Osteoblast (primary cell): Measurements from ENCODE around the gene RNASEH2A. TPM values are rescaled to one million over a fixed set of nuclear protein-coding genes. Genes with fewer than 3 reads are reported as not detected.

ENCODE experiments used
- DNase-seq: peaks from one replicate; pipeline ENCODE4 v3.0.0; 2011; ENCODE audit warnings: low spot score, mixed read lengths; ENCODE audit not compliant: insufficient read length; ENCODE audit errors: missing footprints
- H2AFZ ChIP-seq: 2 replicates; pipeline ENCODE4 v1.6.0; 2011; ENCODE audit warnings: mild to moderate bottlenecking, low read length
- H3K27ac ChIP-seq: 2 replicates; pipeline ENCODE4 v1.5.1; 2011; ENCODE audit warnings: mild to moderate bottlenecking, low read depth, low read length, moderate library complexity
- H3K27me3 ChIP-seq: 2 replicates; pipeline ENCODE4 v1.6.0; 2012; ENCODE audit warnings: mild to moderate bottlenecking, control low read depth, inconsistent platforms, low read length, moderate library complexity; ENCODE audit not compliant: insufficient read depth
- H3K36me3 ChIP-seq: 2 replicates; pipeline ENCODE4 v1.5.1; 2011; ENCODE audit warnings: mild to moderate bottlenecking, low read length, control low read depth, moderate library complexity; ENCODE audit not compliant: insufficient read depth
- H3K4me1 ChIP-seq: 2 replicates; pipeline ENCODE4 v1.5.1; 2011; ENCODE audit warnings: mild to moderate bottlenecking, low read length, control low read depth, moderate library complexity; ENCODE audit not compliant: insufficient read depth
- H3K4me2 ChIP-seq: 2 replicates; pipeline ENCODE4 v1.6.0; 2011; ENCODE audit warnings: mild to moderate bottlenecking, low read length; ENCODE audit not compliant: insufficient read depth
- H3K4me3 ChIP-seq: fragments of 200-600 bp; sonication (generic); 3 replicates; pipeline ENCODE4 v1.5.1; 2012; ENCODE audit warnings: mild to moderate bottlenecking, low read length, inconsistent platforms; ENCODE audit not compliant: insufficient read depth
- H3K79me2 ChIP-seq: 2 replicates; pipeline ENCODE4 v1.6.0; 2012; ENCODE audit warnings: mild to moderate bottlenecking, low read length, control low read depth, inconsistent platforms; ENCODE audit not compliant: insufficient read depth
- H3K9me3 ChIP-seq: 2 replicates; pipeline ENCODE4 v1.5.1; 2011; ENCODE audit warnings: low read depth, low read length, control low read depth
- H4K20me1 ChIP-seq: 2 replicates; pipeline ENCODE4 v1.6.0; 2012; ENCODE audit warnings: mild to moderate bottlenecking, low read length, control low read depth; ENCODE audit not compliant: insufficient read depth
- total RNA-seq: library from RNA; depleted of rRNA; stranded (reverse); fragments of >200 nt; gene quantifications from 2 replicates; pipeline ENCODE4 v1.2.3, GENCODE V29; 2012
- TF ChIP-seq, protein P1 (sequence below): IDR thresholded peaks from 2 replicates; pipeline ENCODE4 v1.5.1; 2011; ENCODE audit warnings: mild to moderate bottlenecking, low read depth, low read length, moderate library complexity; ENCODE audit errors: extremely low read depth

Gene RNASEH2A
- total RNA-seq, 1 donor = 7.6 TPM

DNA sequence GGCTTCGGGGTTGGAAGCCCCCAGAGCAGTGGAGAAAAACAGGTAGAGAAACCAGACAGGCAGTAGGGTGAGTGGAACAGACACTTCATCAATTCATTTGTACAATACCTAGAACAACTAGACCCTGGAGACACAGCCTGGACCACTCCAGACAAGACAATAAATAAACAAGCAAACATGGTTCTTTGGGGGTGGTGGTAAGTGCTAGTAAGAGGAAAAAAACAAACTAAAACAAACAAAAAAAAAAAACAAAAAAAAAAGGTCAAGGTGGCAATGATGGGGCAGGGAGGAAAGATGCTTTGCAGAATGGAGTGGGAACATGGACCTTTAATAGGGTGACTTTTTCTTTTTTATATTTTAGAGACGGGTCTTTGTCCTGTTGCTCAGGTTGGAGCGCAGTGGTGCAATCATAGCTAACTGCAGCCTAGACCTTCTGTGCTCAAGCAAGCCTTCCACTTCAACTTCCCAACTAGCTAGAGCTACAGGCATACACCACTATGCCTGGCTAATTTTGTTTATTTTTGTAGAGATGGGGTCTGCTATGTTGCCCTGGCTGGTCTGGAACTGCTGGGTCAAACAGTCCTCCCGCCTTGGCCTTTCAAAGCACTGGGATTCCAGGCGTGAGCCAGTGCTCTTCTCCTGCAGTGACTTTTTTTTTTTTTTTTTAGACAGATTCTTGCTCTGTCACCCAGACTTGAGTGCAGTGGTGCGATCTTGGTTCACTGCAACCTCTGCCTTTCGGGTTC, 12.0 kb upstream of the RNASEH2A start:
- H3K27ac ChIP-seq = peak overlapping the region; percentile 92

DNA sequence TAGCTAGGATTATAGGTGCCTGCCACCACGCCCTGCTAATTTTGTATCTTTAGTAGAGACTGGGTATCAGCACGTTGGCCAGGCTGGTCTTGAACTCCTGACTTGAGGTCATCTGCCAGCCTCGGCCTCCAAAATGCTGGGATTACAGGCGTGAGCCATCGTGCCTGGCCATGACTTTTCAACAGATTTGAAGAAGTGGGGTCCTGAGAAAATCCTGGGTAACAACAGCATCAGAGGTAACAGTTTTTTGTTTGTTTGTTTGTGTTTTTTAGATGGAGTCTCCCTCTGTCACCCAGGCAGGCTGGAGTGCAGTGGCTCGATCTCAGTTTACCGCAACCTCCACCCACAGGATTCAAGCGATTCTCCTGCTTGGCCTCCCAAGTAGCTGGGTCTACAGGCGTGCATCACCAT, 11.4 kb upstream of the RNASEH2A start:
- H3K4me2 ChIP-seq = no peak overlapping the region
- H3K9me3 ChIP-seq = no peaks in the 10 kb centered on the region
- H2AFZ ChIP-seq = no peak overlapping the region
- H3K36me3 ChIP-seq = peaks cover 7% of the 10 kb centered on the region
- H3K4me3 ChIP-seq = no peak overlapping the region
- peaks cover 14% of the 10 kb centered on the region for H3K4me1 ChIP-seq
- TF ChIP-seq, protein P1, sequence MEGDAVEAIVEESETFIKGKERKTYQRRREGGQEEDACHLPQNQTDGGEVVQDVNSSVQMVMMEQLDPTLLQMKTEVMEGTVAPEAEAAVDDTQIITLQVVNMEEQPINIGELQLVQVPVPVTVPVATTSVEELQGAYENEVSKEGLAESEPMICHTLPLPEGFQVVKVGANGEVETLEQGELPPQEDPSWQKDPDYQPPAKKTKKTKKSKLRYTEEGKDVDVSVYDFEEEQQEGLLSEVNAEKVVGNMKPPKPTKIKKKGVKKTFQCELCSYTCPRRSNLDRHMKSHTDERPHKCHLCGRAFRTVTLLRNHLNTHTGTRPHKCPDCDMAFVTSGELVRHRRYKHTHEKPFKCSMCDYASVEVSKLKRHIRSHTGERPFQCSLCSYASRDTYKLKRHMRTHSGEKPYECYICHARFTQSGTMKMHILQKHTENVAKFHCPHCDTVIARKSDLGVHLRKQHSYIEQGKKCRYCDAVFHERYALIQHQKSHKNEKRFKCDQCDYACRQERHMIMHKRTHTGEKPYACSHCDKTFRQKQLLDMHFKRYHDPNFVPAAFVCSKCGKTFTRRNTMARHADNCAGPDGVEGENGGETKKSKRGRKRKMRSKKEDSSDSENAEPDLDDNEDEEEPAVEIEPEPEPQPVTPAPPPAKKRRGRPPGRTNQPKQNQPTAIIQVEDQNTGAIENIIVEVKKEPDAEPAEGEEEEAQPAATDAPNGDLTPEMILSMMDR = no peak
- peaks cover 12% of the 10 kb centered on the region for H4K20me1 ChIP-seq
- no peak for DNase-seq
- H3K27me3 ChIP-seq = no peaks in the 10 kb centered on the region
- peak overlapping the region; percentile 92 for H3K27ac ChIP-seq
- peaks cover 23% of the 10 kb centered on the region for H3K79me2 ChIP-seq

More for the DNA sequence above, 12.0 kb upstream of the RNASEH2A start:
- Histone ChIP-seq H3K4me3 (peak overlapping the region; percentile 98), H2AFZ (no peak overlapping the region), H3K4me1 (peaks cover 16% of the 10 kb centered on the region), H3K9me3 (no peaks in the 10 kb centered on the region), H4K20me1 (peaks cover 12% of the 10 kb centered on the region), H3K4me2 (peak overlapping the region; percentile 88), H3K79me2 (peaks cover 21% of the 10 kb centered on the region), H3K36me3 (peaks cover 1% of the 10 kb centered on the region), H3K27me3 (no peaks in the 10 kb centered on the region)
- DNase-seq = no peak
- TF ChIP-seq, protein P1 = no peak

DNA sequence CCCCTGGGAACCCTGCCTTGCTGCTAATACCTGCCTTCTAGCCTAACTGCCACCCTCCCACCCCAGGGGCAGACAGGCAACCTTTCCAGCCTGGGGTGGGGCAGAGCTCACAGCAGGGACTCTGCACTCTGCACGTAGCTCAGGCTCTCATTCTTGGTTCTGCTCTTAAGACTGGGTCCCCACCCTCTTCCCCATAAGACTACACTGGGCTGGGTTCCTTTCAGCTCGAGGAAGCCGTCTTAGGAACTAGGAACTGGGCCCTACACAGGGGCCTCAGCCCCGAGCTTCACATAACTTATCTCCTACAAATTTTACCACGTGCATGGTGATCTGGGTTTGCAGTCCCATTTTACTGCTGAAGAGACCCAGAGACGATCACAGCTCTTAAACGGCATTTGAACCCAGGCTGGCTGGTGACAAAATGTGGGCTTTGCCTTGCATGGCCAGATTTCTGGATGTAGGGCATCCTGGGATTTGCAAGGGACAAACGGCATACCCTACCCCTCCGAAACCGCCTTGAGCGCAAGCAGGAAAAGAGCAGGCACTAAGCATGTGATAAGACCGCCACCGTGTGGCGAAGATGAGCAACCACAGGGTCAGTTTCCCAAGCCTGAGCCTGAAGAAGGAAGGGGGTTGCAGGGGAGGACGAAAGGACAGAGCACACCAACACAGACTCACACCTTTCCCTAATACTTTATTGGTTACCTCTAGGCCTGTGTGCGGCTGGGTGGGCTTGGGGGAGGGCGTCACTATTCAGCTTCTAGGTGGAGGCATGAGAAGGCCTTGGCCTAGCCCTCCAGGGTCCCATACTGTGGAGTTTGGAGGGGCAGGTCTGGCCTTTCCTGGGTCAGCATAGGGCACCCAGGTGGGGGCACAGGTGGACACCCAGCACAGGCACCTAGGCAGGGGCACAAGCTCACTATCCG, 10.0 kb upstream of the RNASEH2A start:
- no peaks in the 10 kb centered on the region for H3K9me3 ChIP-seq
- TF ChIP-seq, protein P1 = peak; percentile 97
- H3K4me2 ChIP-seq = peak overlapping the region; percentile 33
- peak overlapping the region; percentile 26 for H3K4me3 ChIP-seq
- no peak overlapping the region for H3K27ac ChIP-seq
- no peaks in the 10 kb centered on the region for H3K27me3 ChIP-seq
- H3K36me3 ChIP-seq = peaks cover 8% of the 10 kb centered on the region
- H4K20me1 ChIP-seq = peaks cover 15% of the 10 kb centered on the region
- H3K4me1 ChIP-seq = peaks cover 12% of the 10 kb centered on the region
- no peak overlapping the region for H2AFZ ChIP-seq
- DNase-seq = peak; percentile 98
- peaks cover 28% of the 10 kb centered on the region for H3K79me2 ChIP-seq
